ENCODE results near the gene LHX3.

LHX3 gene

DNA sequence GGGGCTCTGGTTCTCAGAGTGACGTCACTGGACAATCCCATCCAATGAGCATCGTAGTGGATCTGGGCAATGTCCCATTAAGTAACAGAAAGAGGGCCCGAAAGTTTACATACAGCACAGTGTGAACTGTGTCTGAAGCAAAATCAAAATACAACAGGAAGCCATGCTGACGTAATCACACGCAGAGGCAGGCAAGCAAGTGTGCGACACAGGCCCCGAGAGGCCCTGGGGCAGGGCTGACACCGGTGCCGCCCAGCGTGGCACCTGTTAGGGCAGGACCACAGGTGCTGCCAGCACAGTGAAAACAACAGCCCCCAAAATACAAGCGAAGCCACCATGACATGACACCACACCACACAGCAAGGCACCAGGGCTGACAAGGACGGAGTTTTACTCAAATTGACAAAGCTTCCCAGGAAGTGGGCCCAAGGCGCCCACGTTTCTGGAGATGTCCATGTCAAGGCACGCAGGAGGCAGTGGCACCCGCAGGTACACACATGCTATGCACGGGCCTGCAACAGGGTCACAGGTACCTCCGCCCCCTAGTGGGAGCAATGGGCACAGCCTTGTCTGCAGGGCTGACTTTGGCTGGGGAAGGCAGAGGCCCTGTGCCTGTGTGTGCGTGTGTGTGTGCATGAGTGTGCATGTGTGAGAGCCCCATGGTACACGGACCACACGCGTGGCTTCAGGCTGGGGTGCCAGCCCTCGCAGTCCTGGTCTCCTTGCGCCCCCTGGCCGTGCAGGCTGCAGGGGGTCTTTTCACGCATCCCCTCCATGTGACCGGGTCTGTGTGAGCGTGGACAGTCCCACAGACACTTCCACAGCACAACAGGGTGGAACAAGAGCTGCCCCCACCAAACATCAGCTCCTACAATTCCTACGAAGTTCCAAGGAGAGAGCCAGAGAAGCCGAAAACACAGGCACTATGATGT lies 21.1 kb upstream of the LHX3 start:
- DNase-seq, result peak; percentile 15 to 52

DNA sequence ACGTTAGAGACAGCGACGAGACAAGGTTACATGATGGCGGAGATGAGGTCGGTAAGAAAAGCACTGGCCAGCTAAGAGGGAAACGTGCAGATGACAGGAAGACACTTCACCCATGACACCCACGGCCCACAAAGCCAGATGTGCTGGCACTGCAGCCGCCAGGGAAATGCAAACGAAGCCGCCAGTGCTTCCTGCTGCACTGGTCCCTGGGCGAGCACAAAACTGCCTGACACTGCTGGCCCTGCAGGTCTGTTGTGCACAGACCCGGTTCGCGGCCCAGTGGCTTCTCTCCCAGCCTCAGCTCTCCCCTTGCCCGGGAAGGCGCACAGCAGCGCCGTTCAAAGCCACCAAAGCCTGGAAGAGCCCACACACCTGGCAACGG lies 20.4 kb upstream of the LHX3 start:
- DNase-seq, result no peak

DNA sequence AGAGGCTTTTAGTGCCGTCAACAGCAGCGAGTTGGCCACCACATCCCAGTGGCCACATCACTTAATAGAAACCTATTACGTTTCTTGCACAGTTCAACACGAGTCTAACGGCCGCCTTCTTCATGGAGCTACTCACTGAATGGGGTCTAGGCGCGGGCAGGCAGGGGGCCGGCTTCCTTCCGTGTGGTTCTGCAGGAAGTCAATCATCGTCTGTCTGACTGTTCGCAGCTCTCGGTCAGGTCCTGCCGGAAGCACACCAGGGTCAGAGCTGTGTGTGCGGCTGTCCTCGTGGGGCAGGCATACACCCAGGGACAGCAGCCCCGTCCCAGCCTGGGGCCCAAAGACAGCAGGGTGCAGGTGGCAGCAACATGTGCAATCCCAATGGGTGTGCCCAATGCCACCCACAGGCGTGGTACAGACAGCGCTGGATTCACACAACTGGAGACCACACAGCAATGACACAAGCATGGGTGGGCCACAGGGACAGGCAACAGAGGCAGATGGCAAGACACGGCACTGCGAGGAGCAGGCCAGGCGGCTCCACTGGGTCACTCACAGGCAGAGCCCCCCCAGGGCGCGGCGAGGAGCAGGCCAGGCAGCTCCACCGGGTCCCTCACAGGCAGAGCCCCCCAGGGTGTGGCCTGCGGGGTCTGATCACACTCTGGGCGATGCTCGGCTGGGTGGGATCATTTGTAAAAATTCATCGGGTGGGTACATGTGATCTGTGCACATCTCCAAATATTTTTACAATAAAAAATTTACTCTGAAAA lies 19.1 kb upstream of the LHX3 start:
- DNase-seq, result no peak

DNA sequence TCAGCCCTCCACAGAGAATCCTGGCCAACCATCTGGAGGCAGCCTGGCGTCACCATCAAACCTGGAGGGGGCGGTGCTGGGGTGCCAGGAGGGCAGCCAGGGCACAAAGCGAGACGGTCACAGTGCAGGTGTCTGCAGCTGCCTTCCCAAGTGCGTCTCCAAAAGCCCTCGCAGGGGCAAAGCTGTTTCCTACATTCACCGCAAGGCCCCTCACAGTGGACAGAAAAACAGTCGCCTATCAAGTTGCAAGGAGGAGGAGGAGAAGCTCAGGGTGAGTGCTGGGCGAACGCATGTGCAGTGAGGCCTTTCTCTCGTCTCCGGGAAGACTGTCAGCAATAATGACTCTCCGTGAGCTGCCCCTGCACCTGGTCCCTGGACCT lies 18.0 kb upstream of the LHX3 start:
- DNase-seq, result no peak

DNA sequence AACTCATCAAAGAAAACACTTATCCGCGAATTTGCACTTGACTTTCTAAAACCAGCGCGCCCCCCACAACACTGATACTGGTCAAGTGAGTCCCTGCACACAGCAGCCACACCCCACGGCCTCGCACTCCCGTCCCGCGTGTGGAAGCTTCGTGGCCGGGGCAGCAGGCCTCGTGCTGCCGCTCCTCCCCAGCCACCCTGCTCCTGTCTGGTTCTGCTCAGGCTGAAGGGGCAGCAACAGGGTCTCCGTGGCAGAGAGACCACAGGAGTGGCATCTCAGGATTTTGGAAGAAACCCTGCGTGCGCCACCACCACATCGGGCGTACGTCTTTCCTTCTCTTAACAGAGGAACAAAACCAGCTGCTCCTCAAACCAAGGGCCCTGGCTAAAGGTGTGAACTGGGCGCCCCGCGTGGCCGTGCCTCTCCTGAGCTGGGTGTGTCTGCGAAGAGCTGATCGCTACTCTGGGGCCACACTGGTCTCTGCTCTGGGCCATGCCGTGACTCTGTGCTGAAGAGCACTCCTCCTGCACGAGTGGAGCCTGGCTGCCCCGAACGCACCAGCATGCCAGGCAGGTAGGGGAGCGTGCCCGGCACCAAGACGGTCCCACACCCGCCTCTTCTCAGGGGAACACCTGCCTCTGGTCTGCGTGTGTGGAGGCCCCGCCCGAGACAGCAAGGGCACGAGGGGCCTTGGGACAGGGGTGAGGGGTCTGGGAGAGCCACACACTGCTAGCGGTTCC lies 17.4 kb upstream of the LHX3 start:
- DNase-seq, result no peak

- DNase-seq, result no peak
Observed at GRCh38 chr9:136220017-136220729, 15.2 kb upstream of the LHX3 start.

DNA sequence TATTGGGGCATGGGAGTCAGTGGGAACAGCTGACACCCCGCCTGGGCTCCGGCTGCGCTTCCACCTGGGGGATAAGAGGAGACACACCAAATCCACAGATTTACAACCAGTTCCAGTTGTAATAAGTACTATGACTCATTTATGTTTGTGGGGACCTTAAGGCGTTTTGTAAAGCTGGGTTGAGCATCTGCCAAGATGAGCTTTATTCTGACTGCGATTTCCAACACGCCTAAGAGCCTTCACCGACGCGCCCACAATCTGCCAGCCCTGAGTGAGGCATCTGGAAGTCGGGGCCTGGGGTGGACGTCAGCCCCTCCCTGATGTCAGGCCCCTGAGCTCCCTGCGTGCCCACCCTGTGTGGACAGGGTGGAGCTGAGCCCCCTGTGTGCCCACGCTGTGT lies 14.3 kb upstream of the LHX3 start:
- DNase-seq, result no peak

GRCh38 chr9:136218673-136219072 lies 13.7 kb upstream of the LHX3 start:
- no peak for DNase-seq

- no peak for DNase-seq
Observed at GRCh38 chr9:136218271-136218670, 13.3 kb upstream of the LHX3 start.

DNA sequence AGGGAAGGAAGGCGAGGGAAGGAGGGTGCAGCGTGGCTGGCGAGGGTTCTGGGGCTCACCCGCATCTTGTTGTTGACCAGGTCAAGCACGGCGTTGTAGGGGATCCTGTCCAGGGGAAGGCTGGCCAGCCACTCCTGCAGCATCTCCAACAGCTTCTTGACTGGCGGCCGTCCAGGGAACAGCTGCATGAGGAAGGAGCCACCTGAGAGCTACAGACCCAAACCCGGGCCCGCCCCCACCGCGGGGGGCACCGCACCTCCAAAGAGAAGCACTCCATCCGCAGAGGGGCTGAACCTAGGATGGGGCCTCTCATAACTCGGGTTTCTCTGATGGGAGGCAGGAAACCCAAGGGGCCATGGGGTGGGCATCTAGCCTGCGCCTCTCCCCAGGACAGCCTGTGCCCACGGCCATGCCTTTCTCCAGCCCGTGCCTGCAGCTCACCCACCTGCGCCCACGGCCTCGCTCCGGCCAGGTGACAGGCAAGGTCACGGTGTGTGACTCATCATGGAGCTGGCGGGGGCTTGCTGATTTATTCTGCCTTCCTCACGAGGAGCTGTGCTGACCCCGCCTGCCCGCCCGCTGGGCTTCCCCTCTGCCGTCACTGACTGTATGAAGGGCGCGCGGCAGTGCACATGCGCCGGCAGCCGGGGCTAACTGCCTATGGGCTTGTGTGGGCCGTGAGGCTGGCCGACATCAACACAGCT lies 11.8 kb upstream of the LHX3 start:
- DNase-seq, result no peak

- no peak for DNase-seq
Observed at GRCh38 chr9:136213733-136214132, 8.8 kb upstream of the LHX3 start.

- DNase-seq, result no peak
Observed at GRCh38 chr9:136212345-136212950, 7.5 kb upstream of the LHX3 start.

DNA sequence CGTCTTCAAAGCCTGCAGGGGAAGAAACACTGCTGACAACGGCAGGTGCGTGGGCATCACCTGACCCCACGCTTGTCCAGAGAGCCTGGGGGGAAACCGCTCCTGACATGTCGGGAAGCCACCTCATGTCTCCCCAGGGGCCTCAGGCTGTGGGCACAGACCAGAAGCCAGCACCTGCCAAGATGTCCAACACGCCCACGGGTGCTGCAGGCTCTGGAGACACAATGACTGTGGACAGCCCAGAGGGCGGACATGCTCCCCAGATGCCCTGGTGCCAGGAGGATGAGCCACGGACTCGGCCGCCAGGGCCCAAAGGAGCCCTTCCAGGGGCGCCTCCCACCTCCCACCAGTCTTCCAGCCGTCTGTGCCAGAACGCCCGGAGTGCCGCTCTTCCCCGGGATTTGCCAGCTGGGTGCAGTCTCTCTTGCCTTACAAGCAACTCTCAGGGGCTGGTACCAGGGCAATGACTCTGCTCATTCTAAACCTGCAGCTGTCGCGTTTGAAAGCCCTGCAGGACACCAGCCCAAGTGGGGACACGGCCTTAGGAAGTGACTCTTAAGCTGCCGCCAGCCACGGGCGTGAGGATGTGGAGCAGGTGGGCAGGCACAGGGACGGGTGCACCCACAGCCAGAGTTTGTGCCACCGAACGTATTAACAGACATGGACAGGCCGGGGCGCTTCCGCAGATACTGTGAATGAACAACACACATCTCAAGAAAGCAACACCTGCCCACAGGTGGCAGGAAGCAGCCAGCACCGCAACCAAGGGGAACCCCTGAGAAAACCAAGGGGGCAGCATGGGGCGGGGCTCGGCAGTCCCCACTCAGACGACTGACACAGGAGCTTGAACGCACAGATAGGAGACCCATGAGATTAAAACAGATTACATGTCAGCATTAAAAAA lies 6.8 kb upstream of the LHX3 start:
- no peak for DNase-seq

GRCh38 chr9:136211006-136211405 lies 6.1 kb upstream of the LHX3 start:
- no peak for DNase-seq

GRCh38 chr9:136210276-136210675 lies 5.3 kb upstream of the LHX3 start:
- no peak for DNase-seq

DNA sequence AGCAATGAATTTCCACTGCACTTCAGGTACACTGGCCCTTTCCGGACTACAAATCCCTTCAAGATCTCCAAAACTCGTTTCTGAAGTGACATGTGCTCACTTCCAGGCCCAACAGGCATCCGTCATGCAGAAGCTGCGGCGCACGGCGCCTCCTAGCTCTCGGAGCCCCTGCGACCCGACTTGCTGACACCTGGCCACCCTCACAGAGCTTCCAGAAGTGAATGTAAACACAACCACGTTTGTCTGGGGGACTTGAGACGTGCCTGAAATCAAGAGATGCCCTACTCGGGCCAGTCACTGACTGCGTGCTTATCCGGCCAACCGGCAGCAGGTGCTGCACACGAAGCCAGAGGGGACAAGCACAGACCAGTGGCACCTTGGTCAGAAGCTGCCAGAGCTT lies 4.9 kb upstream of the LHX3 start:
- DNase-seq, result no peak

DNA sequence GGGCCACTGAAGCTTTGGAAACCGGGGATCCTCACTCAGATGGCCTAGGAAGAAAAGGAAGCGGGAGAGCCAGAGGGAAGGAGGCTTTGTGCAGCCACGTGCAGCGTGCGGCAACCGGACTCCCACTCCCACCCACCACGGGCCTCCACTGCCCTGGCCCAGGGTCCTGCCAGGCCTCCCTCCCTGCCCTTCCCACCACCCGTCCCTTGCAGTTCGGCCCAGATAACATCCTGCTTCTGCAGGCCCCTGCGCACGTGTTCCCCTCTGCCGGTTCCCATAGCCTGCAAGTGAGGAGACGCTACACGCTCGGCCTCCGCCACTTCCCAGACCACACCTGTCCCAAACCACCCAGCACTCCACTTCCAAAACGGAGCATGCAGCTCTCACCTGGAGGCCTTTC lies 4.3 kb upstream of the LHX3 start:
- no peak for DNase-seq

DNA sequence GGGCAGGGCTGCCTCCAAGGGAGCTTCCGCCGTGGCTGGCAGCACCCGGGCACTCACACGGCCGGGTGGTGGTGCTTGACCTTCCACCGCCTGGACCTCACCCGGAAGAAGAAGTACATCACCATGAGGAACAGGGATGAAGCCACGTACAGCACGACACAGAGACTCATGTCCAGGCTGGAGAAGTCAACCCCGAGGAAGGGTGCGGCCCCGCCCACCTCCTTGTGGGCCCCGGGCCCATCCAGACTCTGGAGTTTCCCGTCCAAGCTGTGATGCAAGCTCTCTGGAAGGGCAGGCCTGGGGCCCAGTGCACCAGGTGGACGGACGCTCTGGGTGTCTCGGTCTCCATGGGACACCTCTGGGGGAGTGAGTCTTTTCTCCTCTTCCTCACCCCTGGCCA lies 3.7 kb upstream of the LHX3 start:
- no peak for DNase-seq

DNA sequence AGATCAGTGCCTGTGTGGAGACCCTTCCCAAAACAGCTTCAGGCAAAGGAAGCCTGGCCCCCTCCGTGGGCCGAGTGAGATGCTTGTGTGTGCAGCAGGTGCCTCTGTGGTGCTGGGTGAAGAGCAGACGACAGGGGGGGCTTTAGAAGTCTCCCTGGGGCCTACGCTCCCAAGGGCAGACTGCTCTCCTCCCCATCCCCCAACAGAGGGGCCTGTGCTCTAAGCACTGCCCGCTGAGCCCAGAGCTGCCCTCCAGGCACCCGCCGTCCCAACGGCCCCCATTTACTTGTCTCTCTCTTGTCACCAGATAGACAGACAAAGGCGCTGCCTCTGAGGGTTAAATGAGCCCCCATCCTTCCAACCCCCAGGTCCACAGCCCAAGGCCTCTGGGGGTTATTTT lies 2.7 kb upstream of the LHX3 start:
- no peak for DNase-seq

DNA sequence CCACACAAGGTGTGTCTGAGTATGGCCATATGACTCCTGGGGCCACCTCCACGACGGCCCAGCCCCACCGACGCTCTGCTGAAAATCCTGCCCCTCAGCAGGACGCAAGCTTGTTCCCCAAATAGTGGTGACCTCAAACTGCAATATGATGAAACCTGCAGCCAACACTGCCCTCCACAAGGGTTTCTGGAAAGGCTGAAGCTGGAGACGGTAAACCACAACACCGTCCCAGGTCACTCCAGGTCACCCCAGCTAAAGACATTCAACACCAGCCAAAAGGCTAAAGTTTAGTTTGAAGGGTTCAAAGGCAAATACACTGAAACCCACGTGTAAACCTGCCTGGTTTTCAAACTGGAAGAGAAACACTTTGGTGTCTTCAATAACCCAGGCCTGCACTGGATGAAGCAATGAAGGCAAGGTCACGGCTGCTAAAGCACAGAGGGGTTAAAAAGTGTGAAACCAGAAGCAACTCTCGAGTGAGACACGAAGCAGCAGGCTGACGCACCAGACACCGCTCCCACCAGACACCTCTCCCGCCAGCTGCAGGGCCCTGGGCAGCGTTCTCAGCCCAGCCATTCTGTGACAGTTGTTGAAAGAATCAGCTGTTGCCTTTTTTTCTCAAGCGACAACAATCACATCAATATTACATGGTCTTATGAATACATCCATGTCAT lies 1.8 kb upstream of the LHX3 start:
- no peak for DNase-seq
